ENCODE measurements around the gene KIFC3. TPM values are rescaled to one million over a fixed set of nuclear protein-coding genes. Genes with fewer than 3 reads are reported as not detected.

The KIFC3 gene
- total RNA-seq, 4 donors from 2014 or later, result 3.2 to 44.2 (median 17.4) TPM

DNA sequence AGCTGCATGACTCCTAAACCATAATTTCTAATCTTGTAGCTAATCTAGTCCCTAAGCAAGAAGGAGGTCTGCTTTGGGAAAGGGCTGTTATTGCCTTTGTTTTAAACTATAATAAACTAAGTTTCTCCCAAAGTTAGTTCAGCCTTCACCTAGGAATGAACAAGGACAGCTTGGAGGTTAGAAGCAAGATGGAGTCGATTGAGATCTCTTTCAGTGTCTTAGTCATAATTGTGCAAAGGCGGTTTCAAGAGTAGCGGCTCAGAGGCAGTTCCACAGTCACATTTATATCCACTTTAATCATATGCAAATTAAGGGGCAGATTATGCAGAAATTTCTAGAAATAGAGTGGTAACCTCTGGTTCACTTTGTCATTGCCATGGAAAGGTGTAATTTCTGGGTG, 90.3 kb downstream of the KIFC3 start:
- no peak for DNase-seq
- H3K4me1 ChIP-seq, result no peaks in the 10 kb centered on the region
- H3K27ac ChIP-seq, result no peak overlapping the region
- H3K9me3 ChIP-seq, result no peaks in the 10 kb centered on the region
- intact Hi-C loops (cut with DNase I; ENCODE audit: low total_unique reads), result no loop called here
- TF ChIP-seq, protein P1, sequence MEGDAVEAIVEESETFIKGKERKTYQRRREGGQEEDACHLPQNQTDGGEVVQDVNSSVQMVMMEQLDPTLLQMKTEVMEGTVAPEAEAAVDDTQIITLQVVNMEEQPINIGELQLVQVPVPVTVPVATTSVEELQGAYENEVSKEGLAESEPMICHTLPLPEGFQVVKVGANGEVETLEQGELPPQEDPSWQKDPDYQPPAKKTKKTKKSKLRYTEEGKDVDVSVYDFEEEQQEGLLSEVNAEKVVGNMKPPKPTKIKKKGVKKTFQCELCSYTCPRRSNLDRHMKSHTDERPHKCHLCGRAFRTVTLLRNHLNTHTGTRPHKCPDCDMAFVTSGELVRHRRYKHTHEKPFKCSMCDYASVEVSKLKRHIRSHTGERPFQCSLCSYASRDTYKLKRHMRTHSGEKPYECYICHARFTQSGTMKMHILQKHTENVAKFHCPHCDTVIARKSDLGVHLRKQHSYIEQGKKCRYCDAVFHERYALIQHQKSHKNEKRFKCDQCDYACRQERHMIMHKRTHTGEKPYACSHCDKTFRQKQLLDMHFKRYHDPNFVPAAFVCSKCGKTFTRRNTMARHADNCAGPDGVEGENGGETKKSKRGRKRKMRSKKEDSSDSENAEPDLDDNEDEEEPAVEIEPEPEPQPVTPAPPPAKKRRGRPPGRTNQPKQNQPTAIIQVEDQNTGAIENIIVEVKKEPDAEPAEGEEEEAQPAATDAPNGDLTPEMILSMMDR (IDR thresholded peaks at IDR 0.05), result no peak
- no peak for TF ChIP-seq POLR2A (IDR thresholded peaks at IDR 0.05)
- H3K4me3 ChIP-seq, result no peak overlapping the region
- H3K36me3 ChIP-seq, result no peaks in the 10 kb centered on the region
- no peaks in the 10 kb centered on the region for H3K27me3 ChIP-seq

DNA sequence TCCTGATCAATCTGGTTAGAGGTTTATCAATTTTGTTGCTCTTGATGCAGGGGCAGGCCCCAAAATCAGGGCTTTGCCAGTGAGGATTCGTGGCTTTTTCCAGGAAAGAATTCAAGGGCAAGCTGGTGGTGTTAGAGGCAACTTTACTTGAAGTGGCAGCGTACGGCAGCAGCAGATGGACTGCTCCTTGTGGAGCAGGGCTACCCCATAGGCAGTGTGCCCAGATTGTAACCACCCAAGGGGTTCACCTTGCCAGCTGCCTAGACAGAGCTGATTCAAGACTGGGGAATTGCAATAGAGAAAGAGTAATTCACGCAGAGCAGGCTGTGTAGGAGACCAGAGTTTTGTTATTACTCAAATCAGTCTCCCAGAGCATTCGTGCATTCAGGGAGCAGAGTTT, 90.9 kb downstream of the KIFC3 start:
- no peak for DNase-seq
- no peaks in the 10 kb centered on the region for H3K27me3 ChIP-seq
- H3K4me3 ChIP-seq, result no peak overlapping the region
- H3K4me1 ChIP-seq, result no peaks in the 10 kb centered on the region
- H3K9me3 ChIP-seq, result no peaks in the 10 kb centered on the region
- H3K36me3 ChIP-seq, result no peaks in the 10 kb centered on the region
- TF ChIP-seq, protein P1 (IDR thresholded peaks at IDR 0.05), result no peak
- no peak for TF ChIP-seq POLR2A (IDR thresholded peaks at IDR 0.05)
- intact Hi-C loops (cut with DNase I; ENCODE audit: low total_unique reads), result no loop called here
- no peak overlapping the region for H3K27ac ChIP-seq

DNA sequence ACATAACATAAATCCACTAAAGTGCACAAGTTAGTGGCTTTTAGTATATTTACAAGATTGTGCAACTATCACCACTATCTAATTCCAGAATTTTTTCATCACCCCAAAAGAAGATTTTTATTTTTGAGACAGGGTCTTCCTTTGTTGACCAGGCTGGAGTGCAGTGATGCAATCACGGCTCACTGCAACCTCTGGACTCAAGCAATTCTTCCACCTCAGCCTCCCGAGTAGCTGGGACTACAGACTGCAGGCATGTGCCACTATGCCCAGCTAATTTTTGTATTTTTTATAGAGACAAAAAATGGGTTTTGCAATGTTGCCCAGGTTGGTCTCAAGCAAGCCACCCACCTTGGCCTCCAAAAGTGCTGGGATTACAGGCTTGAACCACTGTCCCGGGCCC, 92.6 kb downstream of the KIFC3 start:
- intact Hi-C loops (cut with DNase I; ENCODE audit: low total_unique reads), result no loop called here
- Histone ChIP-seq H3K4me1 (no peaks in the 10 kb centered on the region), H3K27me3 (no peaks in the 10 kb centered on the region)

More for the DNA sequence above, 92.6 kb downstream of the KIFC3 start:
- DNase-seq, result no peak
- Histone ChIP-seq H3K27ac (no peak overlapping the region), H3K9me3 (no peaks in the 10 kb centered on the region), H3K36me3 (no peaks in the 10 kb centered on the region), H3K4me3 (no peak overlapping the region)
- TF ChIP-seq, protein P1 (IDR thresholded peaks at IDR 0.05), result no peak
- no peak for TF ChIP-seq POLR2A (IDR thresholded peaks at IDR 0.05)

Small RNA genes lying within 50 kb of the gene (microRNA-seq; reads per million reads assigned to microRNA genes)
- gene MIR6772 (ENCODE audit: borderline microRNAs expressed, borderline replicate concordance), result not detected

Small RNA genes lying within 50 kb of the gene (small RNA-seq; reads per million reads assigned to genes)
- gene MIR6772 (not detected), gene RNU6-20P (not detected)

Other genes starting within 250 kb of the KIFC3 start
- 10 to 100 TPM in 1 of 4 donors, 1 to 10 TPM in 3; 6.5 to 87.0 (median 7.8) TPM for gene ADGRG1, start 173.9 kb downstream of the KIFC3 start, total RNA-seq
- gene ADGRG3, start 134.2 kb downstream of the KIFC3 start, total RNA-seq, result 1 to 10 TPM in 3 of 4 donors, not detected in 1; 1.0 to 3.2 (median 2.5) TPM
- gene DRC7, start 107.7 kb downstream of the KIFC3 start, total RNA-seq, result 1 to 10 TPM in 1 of 4 donors, under 1 TPM in 1, not detected in 2; 0.18 to 5.4 TPM
- gene KATNB1, start 66.7 kb downstream of the KIFC3 start, total RNA-seq, result 10 to 100 TPM; 13.3 to 27.4 (median 18.1) TPM
- not detected for gene CNGB1, start 168.6 kb upstream of the KIFC3 start, total RNA-seq
- 10 to 100 TPM in 1 of 4 donors, 1 to 10 TPM in 3; 5.4 to 11.5 (median 6.9) TPM for gene ZNF319, start 198.2 kb upstream of the KIFC3 start, total RNA-seq
- gene USB1, start 198.9 kb upstream of the KIFC3 start, total RNA-seq, result 10 to 100 TPM in 2 of 4 donors, 1 to 10 TPM in 2; 2.0 to 34.9 (median 14.9) TPM
- gene MMP15, start 223.3 kb upstream of the KIFC3 start, total RNA-seq, result 10 to 100 TPM in 1 of 4 donors, 1 to 10 TPM in 1, under 1 TPM in 2; under 0.01 to 12.5 (median 2.6) TPM

Measured in uterus (tissue), 4 donors.